Naive B cell (primary cell): ENCODE data around the gene FCRLA. TPM values are rescaled to one million over a fixed set of nuclear protein-coding genes. Genes with fewer than 3 reads are reported as not detected.
A peak's percentile ranks its signal among the peaks of the same experiment; 100 is the strongest.
"Not testable (repeated sequence)": the region's sequence is repeated elsewhere in the genome, so short reads cannot be mapped to it uniquely, and the experiment has no call there.

Experiments used
- ATAC-seq, 2 donors: fragments of 150-1000 bp; cut with Tn5 transposase; 2 replicates each; pipeline ENCODE4 v1.10.0; 2021; ENCODE audit warnings: low read depth in 2 of 2, mild to moderate bottlenecking in 2 of 2, moderate library complexity in 2 of 2
- DNase-seq: peaks from one replicate; pipeline ENCODE4 v3.0.0; 2022
- H3K27ac Mint-ChIP-seq, 6 donors: one replicate each; pipeline ENCODE4 v1.8.0; 2020 to 2022; ENCODE audit warnings: mild to moderate bottlenecking in 6 of 6, mixed read lengths in 6 of 6, moderate library complexity in 5 of 6, inconsistent platforms in 2 of 6
- H3K27me3 Mint-ChIP-seq, 3 donors: one replicate each; pipeline ENCODE4 v1.8.0; 2021 to 2022; ENCODE audit warnings: mixed read lengths in 3 of 3, mild to moderate bottlenecking in 1 of 3
- H3K36me3 Mint-ChIP-seq, 2 donors: one replicate each; pipeline ENCODE4 v1.8.0; 2020 to 2022; ENCODE audit warnings: mixed read lengths in 2 of 2, inconsistent platforms in 1 of 2, mild to moderate bottlenecking in 1 of 2
- H3K4me1 Mint-ChIP-seq, 3 donors: one replicate each; pipeline ENCODE4 v1.8.0; 2020 to 2022; ENCODE audit warnings: mixed read lengths in 3 of 3, inconsistent platforms in 1 of 3, mild to moderate bottlenecking in 1 of 3, moderate library complexity in 1 of 3
- H3K4me3 Mint-ChIP-seq, 8 donors: one replicate each; pipeline ENCODE4 v1.8.0; 2020 to 2022; ENCODE audit warnings: mild to moderate bottlenecking in 8 of 8, mixed read lengths in 8 of 8, moderate library complexity in 8 of 8, inconsistent platforms in 2 of 8
- H3K9me3 Mint-ChIP-seq, 7 donors: one replicate each; pipeline ENCODE4 v1.8.0; 2020 to 2022; ENCODE audit warnings: mixed read lengths in 7 of 7, mild to moderate bottlenecking in 5 of 7, inconsistent platforms in 2 of 7, moderate library complexity in 1 of 7
- polyA plus RNA-seq, 6 donors: library from polyadenylated mRNA; unstranded; fragments of 300-500 nt; fragmentation: Illumina TruSeq; gene quantifications; one replicate each; pipeline ENCODE4 v1.2.3, GENCODE V29; 2021; ENCODE audit warnings: low read depth in 6 of 6

Gene FCRLA
- polyA plus RNA-seq, 6 donors from 2014 or later, result 625 to 1,343 (median 750) TPM

DNA sequence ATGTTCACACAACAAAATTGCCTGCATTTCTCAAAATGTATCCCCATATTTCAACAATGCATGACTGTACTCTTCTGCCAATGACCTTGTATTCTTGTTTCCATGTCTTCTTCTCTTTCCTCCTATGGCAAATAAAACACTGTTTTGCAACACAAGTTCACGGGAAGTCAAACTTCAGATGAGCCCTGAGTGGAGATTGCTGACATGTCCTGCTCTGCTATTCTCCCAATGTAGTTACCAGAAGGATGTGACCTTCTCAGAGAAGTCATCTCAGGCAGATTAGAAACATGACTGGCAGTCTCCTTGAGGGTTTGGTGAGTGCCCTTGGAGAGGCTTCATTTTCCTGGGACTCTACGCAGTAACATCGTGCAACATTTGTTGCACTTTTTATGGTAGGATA, 28.5 kb upstream of the FCRLA start:
- Mint-ChIP-seq H3K36me3 (peaks cover 13 to 20% of the 10 kb centered on the region in 2 donors), H3K27ac (no peak overlapping the region), H3K4me1 (peaks cover 0 to 14% (median 2%) of the 10 kb centered on the region in 3 donors), H3K4me3 (no peak overlapping the region), H3K27me3 (no peaks in the 10 kb centered on the region), H3K9me3 (no peaks in the 10 kb centered on the region)
- DNase-seq (no peak), ATAC-seq (no peak)

DNA sequence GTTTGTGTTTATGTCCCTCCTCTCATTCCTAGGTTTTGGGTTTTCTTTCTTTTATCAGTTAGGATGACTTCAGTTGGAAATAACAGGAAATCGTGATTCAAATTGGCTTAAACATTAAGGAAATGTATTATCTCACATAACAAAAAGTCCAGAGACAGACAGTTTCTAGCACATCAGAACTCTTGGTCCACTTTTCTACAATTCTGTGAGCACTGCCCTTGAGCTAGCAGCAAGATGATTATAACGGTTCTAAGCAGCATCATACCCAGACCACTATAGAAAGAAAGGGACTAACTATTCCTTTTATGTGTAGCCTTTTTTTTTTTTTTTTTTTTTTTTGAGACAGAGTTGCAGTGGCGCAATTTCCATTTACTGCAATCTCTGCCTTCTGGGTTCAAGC, 25.1 kb upstream of the FCRLA start:
- DNase-seq (no peak), ATAC-seq (no peak)
- Mint-ChIP-seq H3K9me3 (no peaks in the 10 kb centered on the region), H3K27me3 (no peaks in the 10 kb centered on the region), H3K4me1 (peaks cover 0 to 17% (median 0%) of the 10 kb centered on the region in 3 donors), H3K36me3 (peaks cover 9 to 26% of the 10 kb centered on the region in 2 donors), H3K4me3 (no peak overlapping the region), H3K27ac (no peak overlapping the region)

DNA sequence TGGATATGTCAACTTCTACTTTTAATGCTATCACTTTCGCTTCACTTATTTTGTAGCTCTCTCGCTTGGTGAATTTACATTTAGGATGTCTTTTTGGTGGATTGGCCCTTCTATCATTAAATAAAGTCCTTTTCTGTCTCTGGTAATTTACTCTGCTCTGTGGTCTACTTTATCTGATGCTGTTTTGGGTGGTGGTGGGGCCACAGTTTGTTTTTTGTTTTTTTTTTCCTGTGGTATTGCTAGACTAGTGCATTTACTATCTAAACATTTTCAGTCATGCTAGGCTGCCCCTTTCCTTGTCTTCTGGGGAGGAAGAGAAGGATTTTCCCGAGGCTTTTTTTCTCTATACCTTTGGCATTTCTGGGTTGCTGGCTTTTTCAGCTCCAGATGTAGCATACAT, 18.1 kb upstream of the FCRLA start:
- peaks cover 6 to 10% (median 10%) of the 10 kb centered on the region in 3 donors for H3K4me1 Mint-ChIP-seq
- no peak overlapping the region for H3K4me3 Mint-ChIP-seq
- DNase-seq (no peak), ATAC-seq (no peak)
- peak overlapping the region in 4 of 6 donors; percentile 15 to 84 (median 28) for H3K27ac Mint-ChIP-seq
- H3K27me3 Mint-ChIP-seq, result peaks cover 0 to under 1% (median 0%) of the 10 kb centered on the region in 3 donors
- no peaks in the 10 kb centered on the region for H3K9me3 Mint-ChIP-seq
- peaks cover 0 to 6% of the 10 kb centered on the region in 2 donors for H3K36me3 Mint-ChIP-seq

- ATAC-seq, result no peak
- H3K9me3 Mint-ChIP-seq, result peaks cover 0 to 6% (median 2%) of the 10 kb centered on the region in 7 donors
- H3K4me1 Mint-ChIP-seq, result peaks cover 6 to 15% (median 10%) of the 10 kb centered on the region in 3 donors
- no peak overlapping the region for H3K4me3 Mint-ChIP-seq
- no peak overlapping the region for H3K27ac Mint-ChIP-seq
- no peak for DNase-seq
- peaks cover 0 to 15% (median 6%) of the 10 kb centered on the region in 3 donors for H3K27me3 Mint-ChIP-seq
- H3K36me3 Mint-ChIP-seq, result peaks cover 0 to 6% of the 10 kb centered on the region in 2 donors
Observed at GRCh38 chr1:161691846-161692245, 15.2 kb upstream of the FCRLA start.

DNA sequence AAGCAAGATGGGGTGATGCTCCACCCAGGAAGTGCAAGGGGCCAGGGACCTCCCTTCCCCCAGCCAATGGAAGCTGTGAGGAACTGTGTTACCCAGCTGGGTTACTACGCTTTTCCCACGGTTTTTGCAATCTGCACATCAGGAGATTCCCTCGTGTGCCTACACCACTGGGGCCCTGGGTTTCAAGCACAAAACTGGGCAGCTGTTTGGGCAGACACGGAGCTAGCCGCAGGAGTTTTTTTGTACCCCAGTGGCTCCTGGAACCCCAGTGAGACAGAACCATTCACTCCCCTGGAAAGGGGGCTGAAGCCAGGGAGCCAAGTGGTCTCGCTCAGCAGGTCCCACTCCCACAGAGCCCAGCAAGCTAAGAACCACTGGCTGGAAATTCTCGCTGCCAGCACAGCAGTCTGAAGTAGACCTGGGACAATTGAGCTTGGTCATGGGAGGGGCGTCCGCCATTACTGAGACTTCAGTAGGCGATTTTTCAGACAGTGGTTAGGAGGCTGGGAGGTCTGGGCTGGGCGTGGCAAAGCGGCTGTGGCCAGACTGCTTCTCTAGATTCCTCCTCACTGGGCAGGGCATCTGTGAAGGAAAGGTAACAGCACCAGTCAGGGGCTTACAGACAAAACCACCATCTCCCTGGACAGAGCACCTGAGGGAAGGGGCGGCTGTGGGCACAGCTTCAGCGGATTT, 13.9 kb upstream of the FCRLA start:
- Mint-ChIP-seq H3K4me1 (peaks cover 6 to 15% (median 8%) of the 10 kb centered on the region in 3 donors), H3K4me3 (peak overlapping the region in 1 of 8 donors; percentile 42), H3K27me3 (peaks cover 0 to 15% (median 6%) of the 10 kb centered on the region in 3 donors)
- ATAC-seq, H3K36me3 Mint-ChIP-seq, H3K27ac Mint-ChIP-seq, DNase-seq, H3K9me3 Mint-ChIP-seq: not testable (repeated sequence)

- H3K4me1 Mint-ChIP-seq, H3K9me3 Mint-ChIP-seq, DNase-seq, ATAC-seq, H3K27ac Mint-ChIP-seq, H3K36me3 Mint-ChIP-seq, H3K4me3 Mint-ChIP-seq: not testable (repeated sequence)
- peaks cover 0 to 15% (median 6%) of the 10 kb centered on the region in 3 donors for H3K27me3 Mint-ChIP-seq
Observed at GRCh38 chr1:161698302-161698701, 8.7 kb upstream of the FCRLA start.

GRCh38 chr1:161702250-161702649, 4.8 kb upstream of the FCRLA start:
- H3K9me3 Mint-ChIP-seq, result peaks cover 0 to 7% (median 0%) of the 10 kb centered on the region in 7 donors
- H3K4me3 Mint-ChIP-seq, result no peak overlapping the region
- ATAC-seq (no peak), DNase-seq (no peak)
- H3K27ac Mint-ChIP-seq, result no peak overlapping the region
- H3K27me3 Mint-ChIP-seq, result no peaks in the 10 kb centered on the region
- H3K36me3 Mint-ChIP-seq, result no peaks in the 10 kb centered on the region
- H3K4me1 Mint-ChIP-seq, result peaks cover 0 to 2% (median 0%) of the 10 kb centered on the region in 3 donors

DNA sequence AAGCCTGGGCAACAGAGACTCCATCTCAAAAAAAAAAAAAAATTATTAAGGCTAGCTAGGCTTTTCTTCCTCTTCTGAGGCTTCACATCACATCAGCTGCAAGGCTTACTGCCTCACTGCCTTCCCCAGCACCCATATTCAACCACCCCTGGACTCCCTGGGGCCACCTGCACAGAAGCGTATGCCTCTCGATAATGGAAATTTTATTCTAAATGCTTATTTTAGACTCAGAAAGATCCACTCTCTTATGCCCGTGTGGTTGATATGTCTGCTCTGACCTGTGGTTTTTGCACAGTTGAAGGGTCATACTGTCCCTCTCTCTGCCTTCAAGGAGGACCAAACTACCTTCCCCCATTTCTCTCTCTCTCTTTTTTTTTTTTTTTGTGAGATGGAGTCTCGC, 1.5 kb upstream of the FCRLA start:
- H3K4me1 Mint-ChIP-seq, result peaks cover 14 to 16% (median 15%) of the 10 kb centered on the region in 3 donors
- H3K9me3 Mint-ChIP-seq, result no peaks in the 10 kb centered on the region
- H3K27ac Mint-ChIP-seq, result peak overlapping the region in 2 of 6 donors; percentile 89 to 97
- peaks cover 0 to 11% of the 10 kb centered on the region in 2 donors for H3K36me3 Mint-ChIP-seq
- ATAC-seq, result peak; percentile 89 to 91
- peak; percentile 82 for DNase-seq
- H3K27me3 Mint-ChIP-seq, result no peaks in the 10 kb centered on the region
- peak overlapping the region in 6 of 8 donors; percentile 64 to 88 (median 82) for H3K4me3 Mint-ChIP-seq

- Mint-ChIP-seq H3K27ac (peak overlapping the region in 1 of 6 donors; percentile 97), H3K27me3 (no peaks in the 10 kb centered on the region), H3K36me3 (peaks cover 0 to 11% of the 10 kb centered on the region in 2 donors), H3K9me3 (no peaks in the 10 kb centered on the region), H3K4me3 (peak overlapping the region in 5 of 8 donors; percentile 64 to 88 (median 82)), H3K4me1 (peaks cover 19 to 21% (median 20%) of the 10 kb centered on the region in 3 donors)
- ATAC-seq, result no peak
- no peak for DNase-seq
Observed at GRCh38 chr1:161706113-161706481, 932 bp upstream of the FCRLA start.

DNA sequence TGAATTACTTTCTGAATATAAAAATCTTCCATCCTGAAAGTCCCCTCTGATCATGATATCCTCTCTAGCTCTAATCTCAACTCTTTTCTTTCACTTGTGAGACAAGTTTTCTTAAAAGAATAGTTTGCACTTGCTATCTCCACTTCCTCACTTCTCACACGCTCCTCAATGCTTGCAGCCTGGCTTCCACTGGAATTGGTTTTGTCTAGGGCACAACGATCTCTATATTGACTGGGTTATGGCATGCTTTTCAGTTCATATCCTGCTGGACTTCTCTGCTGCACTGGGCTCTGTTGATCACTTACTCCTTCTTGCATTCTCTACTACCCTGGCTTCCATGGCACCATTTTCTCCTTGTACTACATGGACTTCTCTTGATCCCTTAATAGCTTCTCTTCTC, 474 bp downstream of the FCRLA start:
- DNase-seq (no peak), ATAC-seq (no peak)
- no peak overlapping the region for H3K27ac Mint-ChIP-seq
- H3K27me3 Mint-ChIP-seq, result no peaks in the 10 kb centered on the region
- no peak overlapping the region for H3K4me3 Mint-ChIP-seq
- H3K4me1 Mint-ChIP-seq, result peaks cover 27 to 34% (median 33%) of the 10 kb centered on the region in 3 donors
- no peaks in the 10 kb centered on the region for H3K9me3 Mint-ChIP-seq
- peaks cover 8 to 19% of the 10 kb centered on the region in 2 donors for H3K36me3 Mint-ChIP-seq

- Mint-ChIP-seq H3K27me3 (no peaks in the 10 kb centered on the region), H3K27ac (peak overlapping the region in 5 of 6 donors; percentile 1 to 70 (median 27)), H3K4me1 (peaks cover 27 to 42% (median 34%) of the 10 kb centered on the region in 3 donors), H3K4me3 (peak overlapping the region in 1 of 8 donors; percentile 90), H3K36me3 (peaks cover 20 to 30% of the 10 kb centered on the region in 2 donors), H3K9me3 (no peaks in the 10 kb centered on the region)
- peak; percentile 24 for DNase-seq
- ATAC-seq, result no peak
Observed at GRCh38 chr1:161709373-161709772, 2.3 kb downstream of the FCRLA start.

DNA sequence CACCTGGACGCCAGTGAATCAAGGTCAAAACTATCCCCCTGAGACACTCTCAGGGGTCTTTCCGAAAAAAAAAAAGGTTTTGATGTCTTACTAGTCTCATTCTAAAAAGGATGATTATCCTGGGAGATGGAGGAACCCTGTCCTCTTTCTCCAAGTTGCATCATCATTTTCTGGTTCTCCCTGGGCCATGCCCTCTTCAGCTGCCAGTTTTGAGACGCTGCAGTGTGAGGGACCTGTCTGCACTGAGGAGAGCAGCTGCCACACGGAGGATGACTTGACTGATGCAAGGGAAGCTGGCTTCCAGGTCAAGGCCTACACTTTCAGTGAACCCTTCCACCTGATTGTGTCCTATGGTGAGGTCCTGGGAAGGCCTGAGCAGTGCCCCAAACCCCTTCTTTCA, 3.5 kb downstream of the FCRLA start:
- Mint-ChIP-seq H3K36me3 (peaks cover 20 to 30% of the 10 kb centered on the region in 2 donors), H3K27me3 (no peaks in the 10 kb centered on the region), H3K4me1 (peaks cover 29 to 47% (median 36%) of the 10 kb centered on the region in 3 donors), H3K27ac (peak overlapping the region in 1 of 6 donors; percentile 79), H3K4me3 (peak overlapping the region in 2 of 8 donors; percentile 22 to 44), H3K9me3 (no peaks in the 10 kb centered on the region)
- ATAC-seq (no peak), DNase-seq (no peak)

GRCh38 chr1:161718559-161719324, 11.7 kb downstream of the FCRLA start:
- peak; percentile 76 for DNase-seq
- Mint-ChIP-seq H3K27ac (peak overlapping the region; percentile 1 to 93 (median 22)), H3K4me1 (peaks cover 44 to 67% (median 62%) of the 10 kb centered on the region in 3 donors)

More at GRCh38 chr1:161718559-161719324, 11.7 kb downstream of the FCRLA start:
- H3K36me3 Mint-ChIP-seq, result peaks cover 0 to 5% of the 10 kb centered on the region in 2 donors
- H3K4me3 Mint-ChIP-seq, result peak overlapping the region; percentile 34 to 83 (median 68)
- H3K27me3 Mint-ChIP-seq, result no peaks in the 10 kb centered on the region
- H3K9me3 Mint-ChIP-seq, result peaks cover 0 to 2% (median 0%) of the 10 kb centered on the region in 7 donors
- ATAC-seq, result peak; percentile 96
